CD4-positive, alpha-beta T cell treated with Interleukin-10 for 1 hour (primary cell): Measurements from ENCODE around the gene SIAH2.

Experiments used
- DNase-seq: peaks from one replicate; pipeline ENCODE4 v3.0.0-alpha.2; 2020

SIAH2 gene

GRCh38 chr3:150747886-150748683 is 14.9 kb downstream of the SIAH2 start:
- DNase-seq, result no peak

GRCh38 chr3:150746791-150747590 is 16.0 kb downstream of the SIAH2 start:
- DNase-seq, result no peak

GRCh38 chr3:150745832-150746231 is 17.1 kb downstream of the SIAH2 start:
- DNase-seq, result no peak

GRCh38 chr3:150744919-150745211 is 18.1 kb downstream of the SIAH2 start:
- DNase-seq, result no peak

- no peak for DNase-seq
These were observed 18.7 kb downstream of the SIAH2 start for GRCh38 chr3:150744041-150744918.

- DNase-seq, result no peak
These were observed 19.5 kb downstream of the SIAH2 start for GRCh38 chr3:150743508-150743907.

- no peak for DNase-seq
These were observed 20.3 kb downstream of the SIAH2 start for GRCh38 chr3:150742679-150743078.

- DNase-seq, result no peak
These were observed 20.8 kb downstream of the SIAH2 start for GRCh38 chr3:150742141-150742523.

GRCh38 chr3:150741497-150742140 is 21.4 kb downstream of the SIAH2 start:
- no peak for DNase-seq

GRCh38 chr3:150740733-150741496 is 22.1 kb downstream of the SIAH2 start:
- DNase-seq, result no peak

- DNase-seq, result no peak
These were observed 22.9 kb downstream of the SIAH2 start for GRCh38 chr3:150739877-150740645.

GRCh38 chr3:150739200-150739863 is 23.6 kb downstream of the SIAH2 start:
- no peak for DNase-seq

GRCh38 chr3:150738688-150739087 is 24.3 kb downstream of the SIAH2 start:
- no peak for DNase-seq

GRCh38 chr3:150737874-150738679 is 24.9 kb downstream of the SIAH2 start:
- DNase-seq, result no peak

- no peak for DNase-seq
These were observed 25.8 kb downstream of the SIAH2 start for GRCh38 chr3:150736903-150737832.

- DNase-seq, result no peak
These were observed 26.7 kb downstream of the SIAH2 start for GRCh38 chr3:150736316-150736719.

GRCh38 chr3:150734795-150735119 is 28.2 kb downstream of the SIAH2 start:
- DNase-seq, result no peak

GRCh38 chr3:150733936-150734794 is 28.8 kb downstream of the SIAH2 start:
- no peak for DNase-seq
